Glomerular visceral epithelial cell (primary cell): ENCODE data around the gene FBXO3.
"Not testable (repeated sequence)": the region's sequence is repeated elsewhere in the genome, so short reads cannot be mapped to it uniquely, and the experiment has no call there.

ENCODE experiments used
- DNase-seq: peaks from one replicate; pipeline ENCODE4 v3.0.0-alpha.2; 2016; ENCODE audit errors: extremely low spot score

The FBXO3 gene, protein sequence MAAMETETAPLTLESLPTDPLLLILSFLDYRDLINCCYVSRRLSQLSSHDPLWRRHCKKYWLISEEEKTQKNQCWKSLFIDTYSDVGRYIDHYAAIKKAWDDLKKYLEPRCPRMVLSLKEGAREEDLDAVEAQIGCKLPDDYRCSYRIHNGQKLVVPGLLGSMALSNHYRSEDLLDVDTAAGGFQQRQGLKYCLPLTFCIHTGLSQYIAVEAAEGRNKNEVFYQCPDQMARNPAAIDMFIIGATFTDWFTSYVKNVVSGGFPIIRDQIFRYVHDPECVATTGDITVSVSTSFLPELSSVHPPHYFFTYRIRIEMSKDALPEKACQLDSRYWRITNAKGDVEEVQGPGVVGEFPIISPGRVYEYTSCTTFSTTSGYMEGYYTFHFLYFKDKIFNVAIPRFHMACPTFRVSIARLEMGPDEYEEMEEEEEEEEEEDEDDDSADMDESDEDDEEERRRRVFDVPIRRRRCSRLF

DNA sequence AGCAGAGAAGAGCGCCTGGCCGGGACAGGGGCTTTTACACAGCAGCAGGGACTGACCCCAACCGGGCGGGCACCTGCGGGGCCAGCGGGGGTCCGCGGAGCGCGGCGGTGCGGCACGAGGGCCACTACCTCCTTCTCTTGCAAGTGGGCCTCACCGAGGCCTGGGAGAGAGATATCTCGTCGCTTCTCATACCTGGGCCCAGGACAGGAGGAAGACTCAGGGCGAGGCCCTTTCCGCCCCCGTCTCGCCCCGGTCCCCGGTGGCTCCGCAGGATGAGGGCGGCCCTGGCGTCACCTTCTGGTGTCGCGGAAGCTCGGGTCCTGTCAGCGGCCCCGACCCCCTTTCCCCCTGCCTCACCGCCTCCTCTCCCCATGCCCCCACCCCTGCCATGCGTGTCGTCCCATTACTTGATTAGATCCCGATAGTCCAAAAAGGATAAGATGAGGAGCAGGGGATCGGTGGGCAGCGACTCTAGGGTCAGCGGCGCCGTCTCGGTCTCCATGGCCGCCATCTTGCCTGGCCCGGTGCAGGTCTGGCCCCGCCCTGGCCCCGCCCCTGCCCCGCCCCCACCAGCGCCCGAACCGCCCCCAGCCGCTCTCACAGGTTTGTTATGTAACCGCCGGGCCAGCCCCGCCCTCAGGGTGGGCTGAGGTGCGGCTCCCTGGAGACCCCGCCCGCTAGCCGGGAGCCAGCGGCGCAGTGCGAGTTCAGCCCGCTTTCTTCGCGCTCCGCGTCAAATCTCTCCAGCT is at the start of gene FBXO3:
TSS of gene FBXO3 (minus strand) at position 534 of the 749 bp plus-strand sequence. CDS start at position 511, 23 bp downstream.
- DNase-seq, result peak; percentile 89

DNA sequence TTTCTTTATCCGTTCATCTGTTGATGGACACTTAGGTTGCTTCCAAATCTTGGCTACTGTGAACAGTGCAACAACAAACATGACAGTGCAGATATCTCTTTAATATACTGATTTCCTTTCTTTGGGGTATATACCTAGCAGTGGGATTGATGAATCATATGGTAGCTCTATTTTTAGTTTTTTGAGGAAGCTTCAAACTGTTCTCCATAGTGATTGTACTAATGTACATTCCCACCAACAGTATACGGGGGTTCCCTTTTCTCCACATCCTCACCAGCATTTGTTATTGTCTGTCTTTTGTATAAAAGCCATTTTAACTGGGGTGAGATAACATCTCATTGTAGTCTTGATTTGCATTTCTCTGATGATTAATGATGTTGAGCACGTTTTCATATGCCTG is 48.7 kb upstream of the FBXO3 start:
- not testable (repeated sequence) for DNase-seq

DNA sequence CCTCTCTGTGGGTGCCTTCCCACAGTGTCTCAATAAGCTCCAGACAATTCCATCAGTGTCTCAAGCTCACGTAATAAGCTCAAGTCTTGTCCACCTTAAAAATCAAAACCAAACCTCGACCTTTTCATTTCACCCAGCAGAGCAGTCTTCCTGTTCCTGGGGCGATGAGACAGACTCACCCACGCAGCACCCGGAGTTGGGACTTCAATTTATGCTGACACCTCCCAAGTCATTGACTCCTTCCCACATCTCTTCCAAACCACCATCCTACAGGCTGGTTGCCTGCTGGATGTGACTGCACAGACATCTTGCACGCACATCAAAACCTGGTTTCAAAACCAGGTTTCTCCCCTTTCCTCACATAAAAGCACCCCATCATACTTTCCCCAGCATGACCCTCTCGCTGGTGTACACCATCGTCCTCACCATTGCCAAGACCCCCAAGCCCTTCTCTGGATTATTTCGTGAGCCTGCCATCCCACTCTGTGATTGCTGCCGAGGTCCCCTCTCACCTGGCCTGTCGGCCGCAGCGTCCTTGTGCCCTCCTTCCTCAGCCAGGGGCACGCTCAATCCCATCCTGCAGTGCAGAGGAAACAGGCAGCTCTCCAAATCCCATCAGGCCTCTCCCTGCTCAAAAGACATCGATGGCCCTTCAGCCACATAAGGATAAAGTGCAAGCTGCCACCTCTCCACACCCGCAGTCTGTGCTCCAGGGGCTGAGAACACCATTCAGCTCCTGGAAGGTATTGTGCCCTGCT is 45.1 kb upstream of the FBXO3 start:
- no peak for DNase-seq

DNA sequence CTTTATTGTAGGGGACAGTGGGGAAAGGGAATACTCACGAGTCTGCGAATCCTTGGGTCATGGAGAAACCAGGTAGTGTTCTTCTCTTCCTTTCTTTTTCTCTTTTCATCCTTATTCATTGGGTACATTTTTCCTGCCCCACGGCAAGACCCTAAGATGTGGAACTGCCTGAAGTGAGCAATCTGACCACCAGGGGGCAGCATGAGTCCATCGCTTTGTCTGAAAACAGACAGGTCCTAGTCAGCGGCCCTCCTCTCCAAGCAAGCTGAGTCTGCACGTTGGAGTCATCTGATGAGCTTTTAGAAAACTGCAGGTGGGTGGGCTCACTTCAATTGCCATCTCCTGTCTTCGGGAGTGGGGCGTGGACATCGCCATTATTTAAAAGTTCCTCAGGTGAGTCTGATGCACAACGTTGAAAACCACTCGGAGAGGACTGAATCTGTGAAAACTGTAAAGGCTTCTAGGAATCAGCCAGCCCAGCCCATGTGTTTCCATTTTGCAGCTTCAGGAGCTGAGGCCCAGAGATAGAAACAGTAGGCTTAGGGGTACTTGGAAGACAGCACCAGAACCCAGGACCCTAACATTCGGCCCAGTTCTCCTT is 34.0 kb upstream of the FBXO3 start:
- peak; percentile 73 for DNase-seq

DNA sequence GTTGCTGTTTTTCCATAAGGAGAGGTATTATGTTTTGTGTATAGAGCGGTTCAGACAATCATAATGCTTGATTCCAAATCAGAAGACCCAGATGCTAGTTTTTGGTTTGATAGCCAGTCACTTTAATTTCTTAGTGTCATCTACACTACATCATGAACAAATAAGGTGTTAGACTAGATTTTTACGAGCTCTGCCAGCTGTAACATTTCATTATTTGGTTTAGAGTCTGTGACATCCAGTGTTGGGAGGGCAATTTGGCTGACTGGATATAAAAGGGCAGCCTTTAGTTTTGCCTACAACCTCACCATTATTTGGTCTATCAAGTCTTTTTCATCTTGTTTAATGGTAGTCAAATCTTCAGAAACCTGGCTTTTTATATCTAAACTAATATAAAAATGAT is 30.2 kb upstream of the FBXO3 start:
- no peak for DNase-seq

DNA sequence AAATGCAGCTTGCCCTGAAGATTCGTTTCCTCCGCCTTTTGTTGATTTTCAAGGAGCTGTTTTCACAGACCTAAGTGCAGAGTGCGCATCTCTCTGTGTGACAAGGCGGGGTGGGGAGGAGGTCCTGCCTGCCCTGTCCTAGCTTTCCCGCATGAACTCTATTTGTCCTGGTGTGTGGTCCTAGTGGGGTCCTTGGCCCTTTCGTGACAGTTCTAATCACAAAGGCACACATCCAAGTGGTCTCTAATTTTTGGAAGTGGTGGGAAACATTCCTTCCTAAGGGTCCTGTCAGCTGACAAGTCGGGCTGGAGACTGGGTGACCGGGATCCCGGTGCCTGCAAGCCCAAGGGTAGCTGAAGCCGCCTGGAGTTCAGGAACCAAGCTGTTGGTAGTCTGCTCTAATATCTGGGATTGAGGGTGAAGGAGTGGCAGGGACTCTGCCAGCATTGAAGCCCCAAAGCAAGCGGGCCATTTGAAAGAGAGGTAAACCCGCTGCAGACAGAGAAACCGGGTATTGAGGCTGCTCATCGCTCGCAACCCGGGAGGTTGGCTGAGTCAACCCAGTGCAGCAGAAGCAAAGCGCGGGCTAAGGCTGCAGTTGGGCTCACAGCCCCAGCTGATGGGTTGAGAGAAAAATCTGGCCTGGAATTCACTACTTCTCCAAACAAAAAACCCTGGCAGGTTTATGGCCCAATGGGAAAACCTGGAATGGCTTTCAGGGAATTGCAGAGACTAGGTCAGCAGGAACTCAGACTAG is 28.1 kb upstream of the FBXO3 start:
- DNase-seq, result peak; percentile 85

DNA sequence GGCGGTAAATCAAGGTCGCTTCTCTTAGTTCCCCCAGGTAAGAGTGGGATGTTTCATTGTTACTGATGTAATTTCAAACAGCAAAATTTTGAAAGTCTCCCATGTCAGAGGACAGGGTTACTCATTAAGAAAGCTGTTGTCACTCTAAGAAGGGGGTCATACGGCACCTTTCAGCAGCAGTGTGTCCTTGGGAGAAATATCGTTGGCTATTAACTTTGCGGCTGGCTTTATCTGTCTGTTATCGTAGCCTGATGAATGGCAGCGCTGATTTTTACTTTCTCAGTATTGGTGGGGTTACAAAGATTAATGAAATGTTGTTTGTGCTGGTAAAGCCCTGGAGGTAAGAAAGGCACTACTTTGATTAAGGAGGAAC is 27.5 kb upstream of the FBXO3 start:
- no peak for DNase-seq

DNA sequence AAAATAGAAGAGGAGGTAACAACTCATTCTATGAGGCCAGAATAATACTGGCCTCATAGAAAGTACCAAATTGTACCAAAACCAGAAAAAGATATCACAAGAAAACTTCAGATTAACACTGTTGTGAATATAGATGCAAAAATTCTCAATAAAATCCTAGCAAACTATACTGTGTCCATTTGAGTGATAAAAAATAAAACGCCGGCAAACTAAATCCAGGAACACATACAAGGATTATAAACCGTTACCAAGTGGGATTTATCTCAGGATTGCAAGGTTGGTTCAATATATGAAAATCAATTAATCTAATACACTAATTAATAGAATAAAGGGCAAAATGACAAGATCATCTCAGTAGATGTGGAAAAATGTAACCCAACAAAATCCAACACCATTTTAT is 23.6 kb upstream of the FBXO3 start:
- DNase-seq, result no peak

DNA sequence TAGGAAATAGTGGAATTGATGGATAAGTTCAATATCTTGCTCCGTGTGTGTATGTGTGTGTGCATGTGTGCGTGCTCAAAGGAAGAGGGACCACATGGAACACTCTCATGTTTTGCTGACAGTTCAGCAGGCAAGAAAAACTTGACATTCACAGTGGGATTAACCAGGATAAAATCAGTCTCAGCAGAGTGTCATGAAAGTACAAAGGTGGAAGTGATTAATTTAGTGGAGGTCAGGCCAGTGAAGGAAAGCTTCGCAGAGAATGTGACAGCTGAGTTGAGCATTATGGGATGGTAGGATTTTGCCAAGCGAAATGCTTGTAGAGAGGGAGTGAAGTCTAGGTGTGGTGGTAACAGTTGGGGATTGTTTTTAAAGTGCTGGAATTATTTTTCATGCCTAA is 15.7 kb upstream of the FBXO3 start:
- DNase-seq, result no peak

DNA sequence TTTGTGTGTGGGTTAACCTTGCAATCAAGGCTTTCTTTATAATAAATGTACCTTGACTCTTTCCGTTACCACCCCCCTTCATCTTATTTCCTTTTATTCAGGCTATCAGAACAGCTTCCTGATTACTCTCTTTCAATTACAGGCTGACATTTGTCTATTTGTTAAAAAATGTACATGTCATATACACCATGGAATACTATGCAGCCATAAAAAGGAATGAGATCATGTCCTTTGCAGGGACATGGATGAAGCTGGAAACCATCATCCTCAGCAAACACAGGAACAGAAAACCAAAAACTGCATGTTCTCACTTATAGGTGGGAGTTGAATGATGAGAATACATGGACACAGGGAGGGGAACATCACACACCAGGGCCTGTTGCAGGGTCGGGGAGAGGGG is 13.8 kb upstream of the FBXO3 start:
- not testable (repeated sequence) for DNase-seq

DNA sequence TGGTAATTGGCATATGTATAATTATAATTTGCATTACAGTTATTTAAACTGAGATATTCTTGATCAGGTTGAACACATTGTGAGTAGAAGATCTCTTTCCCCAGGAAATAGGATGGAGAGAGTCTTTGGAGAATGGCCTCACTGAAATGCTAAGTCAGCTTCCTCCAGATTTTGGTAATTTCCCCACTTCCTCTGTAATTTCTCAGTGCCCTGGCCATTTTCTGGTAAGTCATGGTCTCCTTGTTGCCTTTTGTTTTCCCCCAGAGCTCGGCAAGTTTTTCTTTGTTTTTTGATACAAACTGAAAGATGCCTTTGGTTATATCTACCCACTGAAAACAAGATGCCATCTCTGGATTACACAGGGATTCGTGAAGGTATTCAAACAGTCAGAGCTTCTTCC is 12.8 kb upstream of the FBXO3 start:
- no peak for DNase-seq

DNA sequence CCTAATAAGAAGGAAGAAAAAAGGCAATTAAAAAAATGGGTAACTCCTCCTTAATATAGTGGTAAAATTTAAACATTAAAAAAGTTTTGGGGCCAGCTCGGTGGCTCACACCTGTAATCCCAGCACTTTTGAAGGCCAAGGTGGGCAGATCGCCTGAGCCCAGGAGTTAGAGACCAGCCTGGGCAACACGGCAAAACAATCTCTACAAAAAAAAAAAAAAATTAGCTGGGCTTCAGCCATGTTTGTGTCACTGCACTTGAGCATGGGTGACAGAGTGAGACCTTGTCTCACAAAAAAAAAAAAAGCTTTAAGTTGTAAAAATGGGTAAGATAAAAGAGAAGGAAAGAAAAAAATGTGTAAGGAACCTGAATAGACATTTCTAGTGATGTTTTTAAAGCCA is 11.3 kb upstream of the FBXO3 start:
- DNase-seq, result no peak

DNA sequence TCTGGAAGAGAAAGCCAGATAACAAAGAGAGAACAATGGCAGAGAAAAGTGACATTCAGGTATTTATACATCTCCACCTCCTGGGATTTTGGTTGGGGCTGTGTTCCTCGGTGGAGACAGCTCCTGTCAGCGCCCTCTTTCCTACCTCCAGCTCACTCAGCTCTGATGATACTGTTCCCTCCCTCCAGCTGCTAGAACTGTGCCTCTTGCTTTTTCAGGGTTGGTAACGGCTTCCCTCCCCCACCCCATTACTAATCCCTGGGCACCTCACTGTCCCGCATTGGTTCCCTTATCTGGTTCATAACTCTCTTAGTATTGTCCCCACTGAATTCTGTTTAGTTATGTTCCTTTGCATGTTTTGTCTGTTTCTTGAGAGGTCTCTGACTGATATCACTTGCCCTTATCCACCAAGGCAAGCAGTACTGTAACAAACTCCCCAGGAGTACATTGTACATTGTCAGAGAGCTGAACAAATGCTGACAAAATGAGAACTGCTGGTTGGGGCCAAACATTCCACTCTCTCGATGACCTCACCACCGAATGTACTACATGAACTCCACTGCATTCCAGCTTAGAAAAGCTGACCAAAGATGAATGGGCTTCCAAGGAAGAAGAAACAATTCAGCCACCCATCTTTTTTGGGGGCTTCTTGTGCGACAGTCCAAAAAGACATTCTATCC is 5.7 kb upstream of the FBXO3 start:
- peak; percentile 60 for DNase-seq

DNA sequence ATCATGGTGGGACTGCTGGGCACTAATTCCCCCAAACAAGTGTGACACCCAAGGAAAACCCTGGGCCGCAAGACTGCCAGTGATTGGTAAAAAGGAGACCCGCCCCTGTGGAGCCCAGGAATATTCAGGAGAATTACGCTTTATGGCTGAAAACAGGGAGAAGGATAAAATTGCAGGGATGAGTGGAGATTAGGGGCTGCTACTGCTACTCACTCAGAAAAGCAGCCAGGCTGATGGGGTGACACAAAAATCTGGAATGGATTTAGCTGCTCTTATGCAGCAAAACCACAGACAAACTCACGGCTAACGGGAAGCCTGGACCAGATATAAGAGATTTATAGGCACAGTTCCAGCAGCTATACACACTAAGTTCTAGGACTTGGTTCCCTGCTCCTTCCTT is 4.4 kb upstream of the FBXO3 start:
- peak; percentile 58 for DNase-seq

DNA sequence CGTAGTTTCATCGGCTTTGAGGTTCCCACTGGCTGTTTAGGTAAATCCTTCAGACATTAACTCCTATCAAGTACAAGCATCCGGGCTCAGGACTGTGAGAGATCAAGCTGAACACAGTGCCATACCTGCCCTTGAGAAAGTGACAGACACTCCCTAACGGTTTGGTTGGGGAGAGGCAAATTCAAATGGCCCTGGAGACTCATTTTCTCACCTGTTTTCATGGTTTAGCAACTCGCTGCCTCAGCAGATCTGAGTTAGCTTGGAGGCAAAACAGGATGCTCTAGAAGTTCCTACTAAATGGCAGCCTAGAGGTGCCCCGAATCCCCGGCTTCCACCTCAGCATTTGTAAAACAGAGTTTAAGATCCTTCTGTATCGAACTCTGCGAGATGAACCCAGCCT is 3.6 kb upstream of the FBXO3 start:
- no peak for DNase-seq

DNA sequence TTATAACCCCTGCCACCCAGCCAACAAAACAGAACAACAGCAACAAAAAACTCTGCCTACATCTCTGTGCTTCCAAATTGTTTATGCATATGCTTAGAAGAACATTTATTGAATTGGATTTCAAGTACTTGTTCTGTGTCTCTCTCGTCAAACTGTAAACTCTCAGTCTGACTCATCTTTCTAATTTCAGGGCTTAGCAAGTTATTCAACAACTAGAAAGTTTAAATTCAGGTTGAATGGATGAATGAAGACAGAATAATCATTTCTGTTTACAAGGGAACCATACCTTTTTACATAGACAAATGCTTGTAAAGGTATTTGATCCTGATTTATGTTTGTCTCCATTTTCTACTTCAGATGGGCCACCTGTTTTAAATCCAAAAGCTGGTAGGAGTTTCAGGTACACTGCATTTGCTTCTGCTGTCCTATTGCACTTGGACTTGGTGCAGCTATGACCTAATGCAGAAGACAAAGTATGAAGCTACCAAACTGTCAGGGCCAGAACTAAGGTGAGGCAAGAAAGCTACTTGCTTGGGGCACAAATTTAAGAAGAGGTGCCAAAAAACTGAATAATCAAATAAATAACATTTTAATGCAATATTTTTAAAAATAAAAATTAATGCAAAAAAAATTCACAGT is 1.6 kb upstream of the FBXO3 start:
- DNase-seq, result peak; percentile 9

DNA sequence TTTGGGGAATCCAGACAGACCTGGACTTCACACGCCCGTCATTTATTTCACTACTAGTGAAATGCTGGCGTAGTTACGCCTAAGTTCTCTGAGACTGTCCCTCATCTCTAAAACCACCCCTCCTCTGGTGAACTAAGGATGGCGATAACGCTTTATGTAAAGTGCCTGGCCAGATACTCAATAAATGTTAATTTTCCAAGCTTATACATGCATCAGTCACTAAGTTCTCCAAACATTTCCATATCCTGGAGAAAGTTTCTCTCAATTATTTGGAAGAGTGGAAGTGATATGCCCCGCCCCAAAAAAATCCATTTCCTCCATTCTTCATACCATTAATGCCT is 1.1 kb upstream of the FBXO3 start:
- DNase-seq, result no peak

DNA sequence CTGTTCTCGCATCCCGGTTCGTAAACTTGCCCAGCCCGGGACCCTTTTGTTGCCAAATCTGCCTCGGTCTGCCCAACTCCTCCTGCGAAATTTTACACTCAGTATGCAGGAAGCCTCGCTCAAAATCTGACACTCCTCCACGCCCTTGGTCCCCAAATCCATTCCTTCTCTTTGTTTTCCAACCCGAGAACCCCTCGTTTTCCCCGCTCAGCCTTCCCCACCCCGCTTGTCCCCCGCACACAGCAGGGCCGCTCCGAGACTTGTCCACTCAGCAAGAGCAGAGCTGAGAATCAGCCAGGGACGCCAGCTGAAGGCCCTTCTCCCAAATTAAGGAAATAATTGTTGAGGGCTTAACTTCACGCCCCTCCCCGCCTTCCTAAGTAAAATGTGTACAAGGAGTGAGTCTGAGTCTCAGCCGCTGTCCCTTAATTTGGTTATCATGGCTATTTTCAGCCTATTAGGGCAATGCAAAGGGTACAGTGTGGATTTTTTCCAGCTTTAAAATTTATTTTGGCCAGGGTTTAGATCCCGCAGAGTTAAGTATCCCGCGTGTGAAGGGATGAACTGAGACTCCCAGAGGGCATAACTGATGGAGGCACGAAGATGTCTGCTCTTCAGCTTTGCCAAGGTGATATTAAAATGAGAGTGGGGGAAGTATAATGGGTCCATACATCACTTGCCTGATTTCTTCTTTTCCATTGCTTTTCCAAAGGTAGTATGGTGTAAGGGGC is 581 bp upstream of the FBXO3 start:
- DNase-seq, result no peak

DNA sequence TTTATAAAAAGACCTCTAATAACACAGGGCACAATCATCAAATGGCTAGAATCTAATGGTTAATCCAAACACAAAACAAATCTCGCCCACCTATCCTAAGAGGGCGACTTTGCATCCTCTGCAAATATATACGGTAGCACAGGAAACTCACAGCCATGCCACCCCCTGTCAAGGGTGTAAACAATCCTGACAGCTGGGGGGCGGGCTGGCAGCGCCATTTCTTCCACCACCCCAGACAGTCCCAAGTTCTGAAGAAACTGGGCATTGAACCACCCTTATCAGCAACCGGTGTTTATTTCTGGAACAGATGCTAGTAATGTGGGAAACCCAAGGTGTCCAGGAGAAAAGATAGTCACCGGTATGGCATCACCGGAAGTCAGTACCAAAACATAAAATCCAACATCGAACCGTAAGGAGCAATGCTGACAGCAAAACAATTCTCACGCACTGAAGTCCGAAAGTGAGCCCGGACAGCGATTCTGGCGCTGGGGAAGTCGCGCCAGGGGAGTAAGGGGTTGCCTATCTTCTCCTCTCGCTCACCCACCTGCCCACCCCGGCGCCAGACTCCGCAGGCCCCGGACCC is 825 bp downstream of the FBXO3 start:
- peak; percentile 5 for DNase-seq
